SKM-1 treated with dmso at 0.1 percent for 144 hours (cell line): ENCODE measurements around the gene SPSB4.
A peak's percentile ranks its signal among the peaks of the same experiment; 100 is the strongest.
"Not testable (repeated sequence)": the region's sequence is repeated elsewhere in the genome, so short reads cannot be mapped to it uniquely, and the experiment has no call there.

Experiments used
- DNase-seq: peaks from one replicate; lab custom pipeline; 2025; ENCODE audit not compliant: unreplicated experiment; lab: John Stamatoyannopoulos, UW

Gene SPSB4

DNA sequence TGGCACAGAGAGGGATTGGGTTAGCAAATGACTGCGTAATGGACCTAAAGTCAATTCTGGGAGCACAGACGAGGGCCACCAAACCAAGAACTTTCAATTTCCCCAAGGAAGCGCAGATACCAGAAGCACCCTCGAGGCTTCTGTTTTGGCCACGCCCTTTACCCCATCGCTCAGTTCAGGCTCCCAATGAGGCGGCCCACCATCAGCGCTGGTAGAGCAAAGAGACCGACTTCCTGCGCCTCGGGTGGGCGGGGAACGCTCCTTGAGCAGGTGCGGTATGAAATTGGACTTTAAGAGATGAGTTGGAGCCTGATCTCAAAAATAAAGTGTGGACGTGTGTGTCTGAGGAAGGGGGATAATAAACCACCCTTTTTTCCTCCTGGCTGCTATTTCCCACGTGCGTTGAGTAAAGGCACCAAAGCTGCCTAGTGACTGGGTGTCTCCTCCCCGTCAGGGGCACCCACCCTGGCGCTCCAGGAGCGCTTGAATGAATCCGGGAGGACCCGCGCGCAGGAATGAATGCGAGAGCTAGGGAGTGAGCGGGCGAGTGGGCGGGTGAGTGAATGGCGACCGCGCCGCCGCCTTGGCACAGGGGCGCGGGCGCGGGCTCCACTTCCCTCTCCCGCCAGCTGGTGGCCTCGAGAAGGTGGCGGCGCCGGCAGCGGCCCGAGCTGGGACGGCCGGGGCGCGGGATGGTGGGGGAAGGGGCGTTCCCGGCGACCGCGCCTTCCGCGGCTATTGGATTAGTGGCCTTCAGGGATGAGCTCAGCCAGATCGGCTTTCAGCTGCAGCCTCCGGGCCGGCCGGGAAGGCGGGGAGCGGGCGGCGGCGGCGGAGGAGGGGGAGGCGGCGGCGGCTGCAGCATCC is at the start of gene SPSB4:
Gene SPSB4 (plus strand): TSS at position 772 of the 867 bp plus-strand sequence. CDS start 14,758 bp downstream, outside the sequence.
- DNase-seq: no peak

DNA sequence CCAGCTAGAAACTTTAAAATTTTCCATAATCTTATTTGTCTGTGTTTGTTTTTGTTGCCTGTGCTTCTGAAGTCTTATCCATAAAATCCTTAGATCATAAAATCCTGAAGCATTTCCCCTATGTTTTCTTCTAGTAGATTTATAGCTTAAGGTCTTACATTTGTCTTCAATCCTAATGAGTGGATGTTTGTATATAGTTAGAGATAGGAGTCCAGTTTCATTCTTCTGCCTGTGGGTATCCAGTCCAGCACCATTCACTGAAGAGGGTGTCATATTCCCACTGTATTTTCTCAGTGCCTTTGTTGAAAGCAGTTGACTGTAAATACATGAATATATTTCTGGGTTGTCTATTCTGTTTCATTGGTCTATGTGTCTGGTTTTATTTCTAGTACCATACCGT is 44.8 kb upstream of the SPSB4 start:
- no peak for DNase-seq

DNA sequence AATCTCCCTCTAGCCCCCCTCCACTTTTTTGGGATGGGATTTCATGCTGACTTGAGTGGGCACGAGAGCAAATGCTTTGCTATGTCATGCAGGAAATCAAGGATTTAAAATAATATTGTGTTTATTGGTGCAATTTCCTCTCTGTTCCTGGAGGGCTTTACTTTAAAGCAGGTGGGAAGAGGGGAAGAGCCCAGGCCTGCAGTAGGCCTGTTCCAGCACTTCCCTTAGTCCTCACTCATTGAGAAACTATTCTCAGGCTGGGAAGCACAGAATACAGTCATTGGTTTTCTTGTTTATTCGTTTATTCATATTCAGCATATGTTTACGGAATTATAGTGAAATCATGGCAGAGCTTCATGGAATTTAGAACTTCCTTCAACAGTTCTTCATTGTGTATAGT is 41.7 kb upstream of the SPSB4 start:
- DNase-seq: no peak

DNA sequence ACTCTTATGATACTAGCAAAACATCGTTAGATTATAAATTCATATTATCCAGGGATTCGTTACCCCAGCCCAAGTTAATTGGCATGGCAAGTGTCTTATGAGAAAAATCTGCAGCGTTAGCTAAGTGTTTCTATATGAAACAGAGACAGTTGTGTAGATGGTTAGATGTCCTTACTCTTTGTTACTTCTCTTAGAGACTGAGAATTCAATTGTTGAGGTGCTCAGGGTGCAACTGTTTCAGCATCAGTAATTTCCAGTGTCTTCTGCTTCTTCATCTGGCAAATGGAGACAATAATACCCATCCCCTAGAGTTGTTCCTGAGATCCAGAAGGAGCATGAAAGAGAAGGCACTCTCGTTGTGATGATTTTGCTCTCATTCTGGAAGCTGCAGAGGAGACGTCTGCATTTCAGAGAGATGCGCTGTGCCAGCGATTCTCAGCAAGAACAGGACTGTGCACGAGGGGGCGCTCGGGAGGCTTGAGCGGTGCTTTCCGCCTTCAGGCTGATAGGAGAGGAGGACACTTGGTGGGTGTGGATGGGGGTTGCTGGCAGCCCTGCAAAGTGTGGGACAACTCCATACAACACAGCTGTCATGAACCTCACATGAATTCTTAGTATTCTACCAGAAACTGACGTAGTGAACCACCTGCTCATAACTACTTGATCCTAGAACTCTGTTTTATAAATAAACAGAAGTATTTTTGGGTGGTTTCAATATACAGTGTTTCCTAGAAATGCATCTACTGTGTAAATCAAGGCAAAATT is 39.7 kb upstream of the SPSB4 start:
- peak; percentile 1 for DNase-seq

DNA sequence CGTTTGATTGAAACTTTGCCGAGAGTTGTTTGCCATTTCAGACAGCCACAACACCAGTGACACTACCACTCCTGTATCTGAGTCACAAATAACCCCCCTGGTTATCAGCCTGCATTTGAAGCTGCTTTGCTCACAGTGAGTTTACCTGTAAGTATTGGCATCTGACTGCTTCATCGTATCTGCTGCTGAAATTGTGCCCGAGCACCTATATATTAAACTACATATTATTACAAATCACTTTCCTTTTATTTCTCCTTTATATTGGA is 39.2 kb upstream of the SPSB4 start:
- no peak for DNase-seq

DNA sequence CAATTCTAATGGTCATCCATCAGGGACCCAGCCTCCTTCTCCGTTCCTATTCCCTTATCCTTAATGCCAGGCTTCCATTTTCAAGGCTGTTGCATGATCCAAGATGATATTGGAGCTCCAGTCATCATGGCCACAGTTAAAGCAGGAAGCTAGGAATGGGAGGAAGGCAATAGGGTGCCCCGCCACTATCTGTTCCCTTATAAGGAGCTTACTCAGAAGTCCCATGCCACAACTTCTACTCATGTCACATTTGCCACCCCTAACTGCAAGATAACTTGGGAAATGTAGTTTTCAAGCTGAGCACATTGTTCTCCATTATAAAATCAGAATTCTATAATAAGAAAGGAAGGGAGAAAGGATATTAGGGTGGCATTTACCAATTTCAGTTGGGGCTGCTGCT is 38.6 kb upstream of the SPSB4 start:
- no peak for DNase-seq

DNA sequence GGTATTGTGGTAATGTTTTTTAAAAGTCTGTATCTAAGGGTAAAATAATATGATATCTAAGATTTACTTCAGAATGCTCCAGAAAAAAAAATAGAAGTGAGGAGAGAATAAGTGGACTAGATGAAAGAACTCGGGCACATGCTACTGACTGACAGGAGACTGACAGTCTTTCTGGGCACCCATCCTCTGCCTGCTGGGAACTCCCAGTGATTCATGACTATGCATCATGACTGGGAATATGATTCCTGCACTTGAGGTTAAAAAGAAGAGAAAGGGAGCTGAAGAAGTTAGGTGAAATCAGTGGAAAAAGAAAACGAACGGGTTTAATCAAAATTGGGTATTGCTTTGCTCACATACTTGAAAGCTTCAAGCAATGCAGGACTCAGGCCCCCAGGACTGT is 35.7 kb upstream of the SPSB4 start:
- no peak for DNase-seq

DNA sequence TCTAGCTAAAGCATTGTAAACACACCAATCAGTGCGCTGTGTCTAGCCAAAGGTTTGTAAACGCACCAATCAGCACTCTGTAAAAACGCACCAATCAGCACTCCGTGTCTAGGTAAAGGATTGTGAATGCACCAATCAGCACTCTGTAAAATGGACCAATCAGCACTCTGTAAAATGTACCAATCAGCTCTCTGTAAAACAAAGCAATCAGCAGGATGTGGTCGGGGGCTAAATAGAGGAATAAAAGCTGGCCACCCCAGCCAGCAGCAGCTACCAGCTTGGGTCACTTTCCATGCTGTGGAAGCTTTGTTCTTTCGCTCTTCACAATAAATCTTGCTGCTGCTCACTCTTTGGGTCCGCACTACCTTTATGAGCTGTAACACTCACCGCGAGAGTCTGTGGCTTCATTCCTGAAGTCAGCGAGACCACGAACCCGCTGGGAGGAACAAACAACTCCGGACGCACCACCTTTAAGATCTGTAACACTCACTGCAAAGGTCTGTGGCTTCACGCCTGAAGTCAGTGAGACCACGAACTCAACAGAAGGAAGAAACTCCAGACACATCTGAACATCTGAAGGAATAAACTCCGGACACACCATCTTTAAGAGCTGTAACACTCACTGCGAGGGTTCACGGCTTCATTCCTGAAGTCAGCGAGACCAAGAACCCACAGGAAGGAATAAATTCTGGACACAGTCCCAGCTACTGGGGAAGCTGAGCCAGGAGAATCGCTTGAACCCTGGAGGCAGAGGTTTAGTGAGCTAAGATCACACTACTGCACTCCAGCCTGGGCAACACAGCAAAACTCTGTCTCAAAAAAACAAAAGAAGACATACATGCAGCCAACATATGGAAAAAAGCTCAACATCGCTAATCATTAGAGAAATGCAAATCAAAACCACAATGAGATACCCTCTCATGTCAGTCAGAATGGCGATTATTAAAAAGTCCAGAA is 33.5 kb upstream of the SPSB4 start:
- not testable (repeated sequence) for DNase-seq

DNA sequence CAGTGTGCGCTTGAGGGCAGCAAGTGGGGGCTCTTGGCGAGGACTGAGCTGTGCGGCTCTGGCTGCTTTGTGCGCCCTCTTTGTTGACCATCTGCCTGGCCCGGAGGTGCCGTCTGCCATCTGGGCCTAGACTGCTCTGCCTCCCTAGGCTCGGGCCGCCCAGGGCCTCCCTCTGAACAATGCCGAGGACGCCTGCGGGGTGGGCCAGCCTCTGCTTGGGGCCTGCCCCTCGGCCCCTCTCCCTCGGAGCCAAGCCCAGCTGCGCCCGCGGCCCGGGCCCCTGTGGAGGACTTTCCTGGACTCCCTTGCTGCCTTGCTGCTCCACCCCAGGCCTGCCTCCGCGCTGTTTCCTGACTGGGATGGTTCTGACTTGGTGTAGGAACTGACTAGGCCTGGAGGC is 31.9 kb upstream of the SPSB4 start:
- no peak for DNase-seq

DNA sequence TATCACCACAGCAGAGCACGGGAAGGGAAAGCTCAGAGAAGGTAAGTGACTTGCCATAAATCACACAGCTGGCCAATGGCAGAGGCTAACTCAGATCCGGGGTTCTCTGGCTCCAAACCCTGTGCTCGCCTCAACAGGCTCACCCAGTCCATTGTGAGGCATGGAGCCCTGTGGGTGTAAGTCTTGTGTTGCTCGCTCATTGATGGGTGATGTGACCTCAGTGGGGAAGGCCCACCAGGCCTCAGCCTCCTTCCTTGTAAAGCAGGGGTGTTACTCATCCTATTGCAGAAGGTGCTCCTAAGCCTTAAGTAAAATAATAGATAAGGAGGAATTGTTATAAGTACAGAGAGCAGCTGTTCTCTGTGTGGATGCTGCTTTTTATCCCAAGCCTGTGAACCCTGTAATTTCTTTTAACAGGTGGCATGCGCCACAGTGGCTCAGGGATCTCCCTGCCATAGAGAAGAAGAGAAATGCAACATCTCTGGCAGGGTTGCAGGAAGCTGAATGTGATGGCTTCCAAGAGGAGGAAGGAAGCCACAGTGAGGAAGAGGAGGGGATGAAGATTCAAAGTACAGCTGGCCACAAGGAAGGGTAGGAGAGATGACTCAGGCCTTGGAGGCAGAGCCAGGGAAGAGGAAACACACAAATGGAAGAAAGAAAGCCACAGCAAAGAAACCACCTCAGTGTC is 30.9 kb upstream of the SPSB4 start:
- DNase-seq: no peak

DNA sequence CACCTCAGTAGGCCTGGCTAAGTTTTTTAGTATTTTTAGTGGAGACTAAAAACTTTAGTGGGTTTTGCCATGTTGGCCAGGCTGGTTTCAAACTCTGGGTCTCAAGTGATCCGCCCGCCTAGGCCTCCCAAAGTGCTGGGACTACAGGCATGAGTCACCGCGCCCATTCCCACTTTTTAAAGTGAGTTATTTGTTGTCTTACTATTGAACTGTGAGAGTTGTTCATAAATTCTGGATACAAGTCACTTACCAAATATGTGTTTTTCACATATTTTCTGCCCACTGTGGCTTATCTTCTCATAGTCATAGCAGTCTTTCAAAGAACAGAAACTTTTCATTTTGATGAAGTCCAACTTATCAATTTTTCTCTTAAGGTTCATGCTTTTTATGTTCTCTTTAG is 29.9 kb upstream of the SPSB4 start:
- no peak for DNase-seq

DNA sequence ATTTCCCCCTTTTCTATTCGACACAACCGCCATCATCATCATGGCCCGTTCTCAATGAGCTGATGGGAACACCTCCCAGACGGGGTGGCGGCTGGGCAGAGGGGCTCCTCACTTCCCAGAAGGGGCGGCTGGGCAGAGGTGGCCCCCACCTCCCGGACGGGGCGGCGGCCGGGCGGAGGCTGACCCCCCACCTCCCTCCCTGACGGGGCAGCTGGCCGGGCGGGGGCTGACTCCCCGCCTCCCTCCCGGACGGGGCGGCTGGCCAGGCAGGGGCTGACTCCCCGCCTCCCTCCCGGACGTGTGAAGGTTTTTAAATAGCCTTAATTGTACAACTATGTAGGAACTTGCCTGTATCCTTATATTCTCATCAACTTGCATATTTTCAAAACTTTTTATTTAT is 20.9 kb upstream of the SPSB4 start:
- no peak for DNase-seq

DNA sequence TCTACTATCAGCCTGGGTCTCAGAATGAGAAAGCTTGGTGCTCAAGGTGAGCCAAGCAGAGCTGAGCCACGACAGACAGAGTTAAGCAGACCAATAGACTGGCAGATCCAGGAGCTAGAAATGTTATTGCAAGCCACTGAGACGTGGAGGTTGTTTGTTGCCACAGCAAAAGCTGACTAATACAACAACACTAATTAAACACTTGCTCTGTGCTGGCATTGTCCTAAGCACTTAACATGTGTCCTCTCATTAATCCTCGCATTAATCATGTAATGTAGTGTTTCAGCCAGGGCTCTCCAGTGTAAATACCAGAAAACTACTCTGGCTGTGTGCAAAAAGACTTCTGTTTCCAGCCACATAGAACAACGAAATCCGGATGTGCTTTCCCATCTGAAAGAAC is 11.6 kb upstream of the SPSB4 start:
- no peak for DNase-seq

DNA sequence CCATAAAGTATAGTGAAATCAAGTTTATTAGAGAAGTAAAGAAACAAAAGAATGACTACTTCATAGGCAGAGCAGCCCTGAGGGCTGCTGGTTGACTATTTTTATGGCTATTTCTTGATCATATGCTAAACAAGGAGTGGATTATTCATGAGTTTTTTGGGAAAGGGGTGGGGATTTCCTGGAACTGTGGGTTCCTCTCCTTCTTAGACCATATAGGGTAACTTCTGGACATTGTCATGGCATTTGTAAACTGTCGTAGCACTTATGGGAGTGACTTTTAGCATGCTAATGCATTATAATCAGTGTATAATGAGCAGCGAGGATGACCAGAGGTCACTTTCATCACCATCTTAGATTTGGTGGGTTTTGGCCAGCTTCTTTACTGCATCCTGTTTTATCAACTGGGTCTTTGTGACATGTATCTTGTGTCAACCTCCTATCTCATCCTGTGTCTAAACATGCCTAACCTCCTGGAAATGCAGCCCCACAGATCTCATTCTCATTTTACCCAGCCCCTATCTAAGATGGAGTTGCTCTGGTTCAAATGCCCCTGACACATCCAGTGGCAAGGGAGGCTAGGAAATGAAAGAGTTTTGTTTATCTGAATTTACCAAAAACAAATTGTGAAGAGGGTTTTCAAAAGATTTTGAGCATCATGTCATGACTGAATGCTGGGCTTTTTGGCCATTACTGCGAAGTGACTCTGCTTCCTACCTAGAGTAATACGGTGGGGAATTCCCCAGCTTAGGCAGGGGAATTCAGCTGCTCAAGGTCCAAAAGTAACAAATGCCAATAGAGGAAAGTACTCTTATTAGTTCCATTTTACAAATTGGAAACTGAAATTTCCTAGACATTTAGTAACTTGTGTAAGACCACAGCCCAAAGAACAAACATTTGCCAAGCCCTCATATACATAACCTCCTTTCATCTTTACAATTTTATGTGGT is 6.2 kb upstream of the SPSB4 start:
- DNase-seq: no peak

DNA sequence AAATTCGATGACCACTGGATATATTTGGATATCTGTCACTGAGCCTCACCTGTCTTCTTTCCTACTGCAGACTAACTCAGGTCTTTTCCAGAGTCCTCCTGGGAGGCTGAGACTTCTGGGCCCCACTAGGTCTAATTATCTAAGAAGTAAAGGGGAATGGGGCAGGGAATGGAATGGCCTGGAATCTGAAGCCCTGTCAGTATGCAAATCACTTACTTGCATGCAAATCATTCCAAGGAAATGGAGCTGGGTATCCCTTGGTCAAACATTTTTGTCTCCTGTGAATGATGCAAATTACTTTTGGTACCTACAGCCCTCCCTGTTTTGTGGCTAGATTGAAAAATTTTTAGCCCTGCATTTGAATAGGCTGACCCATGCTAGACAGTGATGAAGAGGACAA is 5.3 kb upstream of the SPSB4 start:
- no peak for DNase-seq

DNA sequence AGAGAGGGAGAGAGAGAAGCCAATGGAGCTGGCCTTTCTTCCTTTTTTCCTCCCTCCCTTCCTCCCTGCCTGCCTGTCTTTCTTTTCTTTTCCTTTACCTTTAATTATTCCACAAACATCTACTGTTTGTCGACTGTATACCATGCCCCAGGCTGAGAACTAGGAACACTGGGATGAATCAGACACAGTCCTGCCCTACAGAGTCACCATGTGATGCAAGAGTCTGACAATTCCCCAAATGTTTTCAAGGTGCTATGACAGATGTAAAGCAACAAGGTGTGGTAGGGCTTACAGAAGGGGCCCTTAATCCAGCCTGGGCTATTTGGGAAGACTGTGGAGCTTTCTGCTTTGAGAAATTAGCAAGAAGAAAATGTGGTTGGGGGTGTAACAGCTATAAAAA is 4.0 kb upstream of the SPSB4 start:
- no peak for DNase-seq

DNA sequence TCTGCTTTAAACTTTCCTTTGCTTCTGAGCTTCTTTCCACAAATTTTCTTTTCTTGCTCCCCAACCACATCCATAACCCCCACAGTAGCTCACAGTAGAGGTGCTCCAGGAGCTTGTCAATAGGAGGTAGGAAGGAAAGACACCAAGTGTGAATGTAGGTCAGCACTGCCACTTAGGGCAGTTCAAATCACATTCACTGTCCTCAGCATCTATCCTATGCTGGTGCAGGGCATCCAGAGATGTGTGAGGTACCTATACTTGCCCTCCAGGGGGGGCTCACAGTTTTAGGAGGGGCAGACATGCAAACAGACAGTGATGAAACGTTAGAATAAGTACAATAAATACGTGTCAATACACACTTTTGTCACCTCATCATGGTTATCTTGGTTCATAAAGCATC is 1.5 kb upstream of the SPSB4 start:
- no peak for DNase-seq

DNA sequence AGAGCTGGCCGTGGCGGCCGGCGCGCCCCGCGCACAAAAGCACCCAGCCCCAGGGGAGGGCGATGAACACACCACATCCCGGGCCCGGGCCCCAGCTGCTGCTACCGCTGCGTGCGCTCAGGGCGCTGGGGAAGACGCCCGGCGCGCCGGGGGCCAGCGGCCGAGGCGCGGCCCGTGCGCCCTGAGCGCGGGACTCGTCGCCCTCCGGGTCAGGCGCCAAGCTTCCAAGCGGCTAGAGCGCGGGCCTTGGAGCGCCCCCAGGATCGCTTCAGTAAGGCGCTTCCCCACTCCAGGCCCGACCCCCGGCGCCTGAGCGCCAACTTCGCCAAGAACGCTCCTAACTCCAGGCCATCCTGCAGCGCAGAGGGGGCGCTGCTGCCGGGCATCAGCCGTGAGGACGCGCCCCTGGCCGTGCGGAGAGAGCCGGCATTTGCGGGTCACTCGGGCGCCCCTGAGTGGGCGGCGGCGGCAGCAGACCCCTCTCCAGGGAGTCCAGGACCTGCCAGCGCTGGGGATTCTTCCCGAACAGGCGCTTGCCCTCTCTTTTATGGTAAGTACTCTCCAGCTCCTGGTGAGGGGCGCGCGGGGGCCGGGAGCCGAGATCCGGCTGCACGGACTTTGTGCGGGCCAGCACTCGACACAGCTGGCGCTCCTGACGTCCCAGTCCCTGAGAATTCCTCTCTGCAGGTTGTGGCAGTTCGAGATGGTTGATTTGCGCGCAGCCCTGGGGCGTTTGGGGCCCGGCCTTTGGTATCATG is 475 bp downstream of the SPSB4 start:
- DNase-seq: no peak
